Measurements from ENCODE around the gene DCLK1.

GRCh38 chr13:35839806-35840205 lies 291.4 kb downstream of the DCLK1 start:
- TF ChIP-seq CTCF (IDR thresholded peaks at IDR 0.05) (no peak), EZH2 (IDR thresholded peaks at IDR 0.05) (no peak)
